ENCODE results near the gene CEP76. TPM values are rescaled to one million over a fixed set of nuclear protein-coding genes. Genes with fewer than 3 reads are reported as not detected.

The CEP76 gene
- total RNA-seq, 1 donor from 2014 or later: 12.4 TPM

- TF ChIP-seq, protein P1, sequence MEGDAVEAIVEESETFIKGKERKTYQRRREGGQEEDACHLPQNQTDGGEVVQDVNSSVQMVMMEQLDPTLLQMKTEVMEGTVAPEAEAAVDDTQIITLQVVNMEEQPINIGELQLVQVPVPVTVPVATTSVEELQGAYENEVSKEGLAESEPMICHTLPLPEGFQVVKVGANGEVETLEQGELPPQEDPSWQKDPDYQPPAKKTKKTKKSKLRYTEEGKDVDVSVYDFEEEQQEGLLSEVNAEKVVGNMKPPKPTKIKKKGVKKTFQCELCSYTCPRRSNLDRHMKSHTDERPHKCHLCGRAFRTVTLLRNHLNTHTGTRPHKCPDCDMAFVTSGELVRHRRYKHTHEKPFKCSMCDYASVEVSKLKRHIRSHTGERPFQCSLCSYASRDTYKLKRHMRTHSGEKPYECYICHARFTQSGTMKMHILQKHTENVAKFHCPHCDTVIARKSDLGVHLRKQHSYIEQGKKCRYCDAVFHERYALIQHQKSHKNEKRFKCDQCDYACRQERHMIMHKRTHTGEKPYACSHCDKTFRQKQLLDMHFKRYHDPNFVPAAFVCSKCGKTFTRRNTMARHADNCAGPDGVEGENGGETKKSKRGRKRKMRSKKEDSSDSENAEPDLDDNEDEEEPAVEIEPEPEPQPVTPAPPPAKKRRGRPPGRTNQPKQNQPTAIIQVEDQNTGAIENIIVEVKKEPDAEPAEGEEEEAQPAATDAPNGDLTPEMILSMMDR (conservative IDR thresholded peaks at IDR 0.05): no peak
- Mint-ChIP-seq H3K4me1 (ENCODE audit: unreplicated experiment) (peaks cover 39% of the 10 kb centered on the region), H3K4me3 (peak overlapping the region; percentile 89), H3K27ac (peak overlapping the region; percentile 60), H3K27me3 (peaks cover 2% of the 10 kb centered on the region), H3K36me3 (no peaks in the 10 kb centered on the region), H3K9me3 (no peaks in the 10 kb centered on the region)
- peak; percentile 70 for DNase-seq (ENCODE audit: extremely low spot score, unreplicated experiment)
Observed at GRCh38 chr18:12656938-12657683, 45.4 kb downstream of the CEP76 start.

GRCh38 chr18:12656605-12656937 is 46.0 kb downstream of the CEP76 start:
- Mint-ChIP-seq H3K9me3 (no peaks in the 10 kb centered on the region), H3K36me3 (no peaks in the 10 kb centered on the region), H3K4me1 (ENCODE audit: unreplicated experiment) (peaks cover 43% of the 10 kb centered on the region), H3K27ac (peak overlapping the region; percentile 60), H3K27me3 (peaks cover 2% of the 10 kb centered on the region), H3K4me3 (peak overlapping the region; percentile 89)
- DNase-seq (ENCODE audit: extremely low spot score, unreplicated experiment): no peak
- TF ChIP-seq, protein P1 (conservative IDR thresholded peaks at IDR 0.05): no peak

DNA sequence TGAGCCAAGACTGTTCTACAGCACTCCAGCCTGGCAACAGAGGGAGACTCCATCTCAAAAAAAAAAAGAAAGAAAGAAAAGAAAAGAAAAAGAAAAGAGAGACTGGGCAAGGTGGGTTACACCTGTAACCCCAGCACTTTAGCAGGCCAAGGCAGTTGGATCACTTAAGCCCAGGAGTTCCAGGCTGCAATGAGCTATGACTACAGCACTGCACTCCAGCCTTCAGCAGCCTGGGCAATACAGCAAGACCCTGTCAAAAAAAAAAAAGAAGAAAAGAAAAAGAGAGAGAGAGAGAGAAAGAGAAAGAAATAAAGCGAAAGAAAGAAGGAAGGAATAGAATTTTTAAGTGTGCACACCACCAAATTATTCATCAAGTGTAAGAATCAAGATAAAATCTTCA is 47.6 kb downstream of the CEP76 start:
- no peaks in the 10 kb centered on the region for H3K9me3 Mint-ChIP-seq
- no peak for DNase-seq (ENCODE audit: extremely low spot score, unreplicated experiment)
- TF ChIP-seq, protein P1 (conservative IDR thresholded peaks at IDR 0.05): no peak
- no peaks in the 10 kb centered on the region for H3K36me3 Mint-ChIP-seq
- H3K27ac Mint-ChIP-seq: no peak overlapping the region
- H3K4me3 Mint-ChIP-seq: peak overlapping the region; percentile 74
- peaks cover 44% of the 10 kb centered on the region for H3K4me1 Mint-ChIP-seq (ENCODE audit: unreplicated experiment)
- H3K27me3 Mint-ChIP-seq: peaks cover 2% of the 10 kb centered on the region

GRCh38 chr18:12652861-12653401 is 49.6 kb downstream of the CEP76 start:
- Mint-ChIP-seq H3K27ac (no peak overlapping the region), H3K4me3 (peak overlapping the region; percentile 64)

DNA sequence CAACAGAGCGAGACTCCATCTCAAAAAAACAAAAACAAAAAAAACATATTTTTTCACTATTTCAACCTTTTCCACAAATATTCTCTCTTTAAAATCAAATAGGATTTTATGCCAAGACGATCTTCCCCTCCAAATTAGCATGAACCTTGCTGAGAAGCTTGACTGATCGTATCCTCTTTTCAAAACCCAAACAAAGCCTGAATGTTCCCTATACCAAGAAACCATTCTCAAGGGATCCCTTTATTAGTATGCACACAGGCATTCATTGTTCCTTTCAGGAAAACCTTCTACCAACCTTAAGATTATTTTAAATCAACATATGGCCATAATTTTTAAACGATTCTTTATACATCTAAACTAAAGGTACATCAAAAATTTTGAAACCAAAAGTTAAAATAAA is 50.9 kb downstream of the CEP76 start:
- no peak overlapping the region for H3K4me3 Mint-ChIP-seq
- no peaks in the 10 kb centered on the region for H3K9me3 Mint-ChIP-seq
- no peak for DNase-seq (ENCODE audit: extremely low spot score, unreplicated experiment)
- no peak overlapping the region for H3K27ac Mint-ChIP-seq
- no peaks in the 10 kb centered on the region for H3K36me3 Mint-ChIP-seq
- TF ChIP-seq, protein P1 (conservative IDR thresholded peaks at IDR 0.05): no peak
- peaks cover 33% of the 10 kb centered on the region for H3K4me1 Mint-ChIP-seq (ENCODE audit: unreplicated experiment)
- H3K27me3 Mint-ChIP-seq: no peaks in the 10 kb centered on the region

More at GRCh38 chr18:12652861-12653401, 49.6 kb downstream of the CEP76 start:
- no peak for DNase-seq (ENCODE audit: extremely low spot score, unreplicated experiment)
- no peaks in the 10 kb centered on the region for H3K36me3 Mint-ChIP-seq
- TF ChIP-seq, protein P1 (conservative IDR thresholded peaks at IDR 0.05): no peak
- no peaks in the 10 kb centered on the region for H3K27me3 Mint-ChIP-seq
- H3K4me1 Mint-ChIP-seq (ENCODE audit: unreplicated experiment): peaks cover 35% of the 10 kb centered on the region
- no peaks in the 10 kb centered on the region for H3K9me3 Mint-ChIP-seq
